ENCODE results near the gene MAGEA10. TPM values are rescaled to one million over a fixed set of nuclear protein-coding genes. Genes with fewer than 3 reads are reported as not detected.

The MAGEA10 gene
- total and polyA plus RNA-seq, 9 of the 15 experiments (the other 6 are each of a cell fraction or from before 2014, with no cell fraction given): 0.06 to 0.45 (median 0.15) TPM; not detected in 4

DNA sequence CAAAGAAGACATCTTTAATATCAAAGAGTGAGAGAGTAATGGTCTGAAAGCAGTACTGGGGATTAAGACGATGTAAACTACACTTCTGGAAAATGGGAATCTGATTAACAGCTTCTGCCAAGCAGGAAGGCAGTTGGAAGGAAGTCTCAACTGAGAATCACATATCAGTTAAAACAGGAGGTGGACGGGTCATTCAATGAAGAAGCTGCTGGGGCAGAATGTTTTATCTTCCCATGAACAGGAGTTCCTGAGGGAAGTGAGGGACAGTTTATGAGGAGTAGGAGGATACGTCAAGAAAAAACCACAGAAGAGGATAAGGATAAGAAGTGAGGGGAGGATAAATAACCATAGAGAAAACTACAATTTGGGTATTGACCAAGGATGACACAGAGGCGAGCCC is 38.7 kb upstream of the MAGEA10 start (continued):
- TF ChIP-seq, protein P1, sequence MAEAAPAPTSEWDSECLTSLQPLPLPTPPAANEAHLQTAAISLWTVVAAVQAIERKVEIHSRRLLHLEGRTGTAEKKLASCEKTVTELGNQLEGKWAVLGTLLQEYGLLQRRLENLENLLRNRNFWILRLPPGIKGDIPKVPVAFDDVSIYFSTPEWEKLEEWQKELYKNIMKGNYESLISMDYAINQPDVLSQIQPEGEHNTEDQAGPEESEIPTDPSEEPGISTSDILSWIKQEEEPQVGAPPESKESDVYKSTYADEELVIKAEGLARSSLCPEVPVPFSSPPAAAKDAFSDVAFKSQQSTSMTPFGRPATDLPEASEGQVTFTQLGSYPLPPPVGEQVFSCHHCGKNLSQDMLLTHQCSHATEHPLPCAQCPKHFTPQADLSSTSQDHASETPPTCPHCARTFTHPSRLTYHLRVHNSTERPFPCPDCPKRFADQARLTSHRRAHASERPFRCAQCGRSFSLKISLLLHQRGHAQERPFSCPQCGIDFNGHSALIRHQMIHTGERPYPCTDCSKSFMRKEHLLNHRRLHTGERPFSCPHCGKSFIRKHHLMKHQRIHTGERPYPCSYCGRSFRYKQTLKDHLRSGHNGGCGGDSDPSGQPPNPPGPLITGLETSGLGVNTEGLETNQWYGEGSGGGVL (CRISPR knock-in tag; IDR thresholded peaks at IDR 0.05): no peak
- no peak for TF ChIP-seq ZNF384 (IDR thresholded peaks at IDR 0.05; ENCODE audit: low read depth, low read length)
- TF ChIP-seq, protein P2, sequence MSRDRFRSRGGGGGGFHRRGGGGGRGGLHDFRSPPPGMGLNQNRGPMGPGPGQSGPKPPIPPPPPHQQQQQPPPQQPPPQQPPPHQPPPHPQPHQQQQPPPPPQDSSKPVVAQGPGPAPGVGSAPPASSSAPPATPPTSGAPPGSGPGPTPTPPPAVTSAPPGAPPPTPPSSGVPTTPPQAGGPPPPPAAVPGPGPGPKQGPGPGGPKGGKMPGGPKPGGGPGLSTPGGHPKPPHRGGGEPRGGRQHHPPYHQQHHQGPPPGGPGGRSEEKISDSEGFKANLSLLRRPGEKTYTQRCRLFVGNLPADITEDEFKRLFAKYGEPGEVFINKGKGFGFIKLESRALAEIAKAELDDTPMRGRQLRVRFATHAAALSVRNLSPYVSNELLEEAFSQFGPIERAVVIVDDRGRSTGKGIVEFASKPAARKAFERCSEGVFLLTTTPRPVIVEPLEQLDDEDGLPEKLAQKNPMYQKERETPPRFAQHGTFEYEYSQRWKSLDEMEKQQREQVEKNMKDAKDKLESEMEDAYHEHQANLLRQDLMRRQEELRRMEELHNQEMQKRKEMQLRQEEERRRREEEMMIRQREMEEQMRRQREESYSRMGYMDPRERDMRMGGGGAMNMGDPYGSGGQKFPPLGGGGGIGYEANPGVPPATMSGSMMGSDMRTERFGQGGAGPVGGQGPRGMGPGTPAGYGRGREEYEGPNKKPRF (IDR thresholded peaks at IDR 0.05; ENCODE audit: low read depth, low read length): no peak
- no peak for TF ChIP-seq RBM34 (IDR thresholded peaks at IDR 0.05; ENCODE audit: borderline replicate concordance, insufficient read depth, low read length)
- 0 out of 2 replicates have a peak, but pooled peaks have one; percentile 9 for TF ChIP-seq POLR2H (tag; IDR thresholded peaks at IDR 0.05; ENCODE audit: low read depth)
- TF ChIP-seq ZNF584 (CRISPR knock-in tag; IDR thresholded peaks at IDR 0.05; ENCODE audit: low read depth): peak; percentile 74; the same call in 1 of the 2 replicates
- TF ChIP-seq DACH1 (IDR thresholded peaks at IDR 0.05; ENCODE audit: partially characterized antibody): peak; percentile 52
- peak; percentile 78 for TF ChIP-seq POLR2AphosphoS5 (IDR thresholded peaks at IDR 0.05; ENCODE audit: control insufficient read depth, insufficient read depth, low read depth, low read length)
- TF ChIP-seq MCM7 (IDR thresholded peaks at IDR 0.05): no peak
- TF ChIP-seq HLTF (IDR thresholded peaks at IDR 0.05): peak; percentile 61; the same call in 1 of the 2 replicates
- TF ChIP-seq TRIM28 (IDR thresholded peaks at IDR 0.05): no peak
- TF ChIP-seq HDAC2 (IDR thresholded peaks at IDR 0.05): peak; percentile 54; the same call in 1 of the 2 replicates
- peak in 1 of 2 experiments; percentile 88; a peak in 2 of 4 replicates for TF ChIP-seq HDAC1 (IDR thresholded peaks at IDR 0.05)
- peak; percentile 88 for TF ChIP-seq PYGO2 (tag; IDR thresholded peaks at IDR 0.05)
- peak; percentile 93 for TF ChIP-seq KLF16 (IDR thresholded peaks at IDR 0.05)
- peak; percentile 96 for TF ChIP-seq NCOR1 (IDR thresholded peaks at IDR 0.05)
- no peak for TF ChIP-seq ZNF263 (CRISPR knock-in tag; IDR thresholded peaks at IDR 0.05; ENCODE audit: borderline replicate concordance)
- TF ChIP-seq CTBP1 (IDR thresholded peaks at IDR 0.05; ENCODE audit: borderline replicate concordance): peak; percentile 75; the same call in 1 of the 2 replicates
- no peak for TF ChIP-seq SRSF1 (IDR thresholded peaks at IDR 0.05; ENCODE audit: low read depth, low read length)
- TF ChIP-seq ZNF551 (CRISPR knock-in tag; IDR thresholded peaks at IDR 0.05): no peak
- peak; percentile 43 to 62; a peak in 3 of 4 replicates for TF ChIP-seq RCOR1 (IDR thresholded peaks at IDR 0.05; ENCODE audit: borderline replicate concordance in 1 of 2, low read depth in 2 of 2, low read length in 2 of 2)
- TF ChIP-seq, protein P3, sequence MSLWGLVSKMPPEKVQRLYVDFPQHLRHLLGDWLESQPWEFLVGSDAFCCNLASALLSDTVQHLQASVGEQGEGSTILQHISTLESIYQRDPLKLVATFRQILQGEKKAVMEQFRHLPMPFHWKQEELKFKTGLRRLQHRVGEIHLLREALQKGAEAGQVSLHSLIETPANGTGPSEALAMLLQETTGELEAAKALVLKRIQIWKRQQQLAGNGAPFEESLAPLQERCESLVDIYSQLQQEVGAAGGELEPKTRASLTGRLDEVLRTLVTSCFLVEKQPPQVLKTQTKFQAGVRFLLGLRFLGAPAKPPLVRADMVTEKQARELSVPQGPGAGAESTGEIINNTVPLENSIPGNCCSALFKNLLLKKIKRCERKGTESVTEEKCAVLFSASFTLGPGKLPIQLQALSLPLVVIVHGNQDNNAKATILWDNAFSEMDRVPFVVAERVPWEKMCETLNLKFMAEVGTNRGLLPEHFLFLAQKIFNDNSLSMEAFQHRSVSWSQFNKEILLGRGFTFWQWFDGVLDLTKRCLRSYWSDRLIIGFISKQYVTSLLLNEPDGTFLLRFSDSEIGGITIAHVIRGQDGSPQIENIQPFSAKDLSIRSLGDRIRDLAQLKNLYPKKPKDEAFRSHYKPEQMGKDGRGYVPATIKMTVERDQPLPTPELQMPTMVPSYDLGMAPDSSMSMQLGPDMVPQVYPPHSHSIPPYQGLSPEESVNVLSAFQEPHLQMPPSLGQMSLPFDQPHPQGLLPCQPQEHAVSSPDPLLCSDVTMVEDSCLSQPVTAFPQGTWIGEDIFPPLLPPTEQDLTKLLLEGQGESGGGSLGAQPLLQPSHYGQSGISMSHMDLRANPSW (CRISPR knock-in tag; IDR thresholded peaks at IDR 0.05): no peak
- TF ChIP-seq KDM1A (IDR thresholded peaks at IDR 0.05): peak; percentile 89
- TF ChIP-seq TEAD1 (CRISPR knock-in tag; IDR thresholded peaks at IDR 0.05): peak; percentile 12 to 40; a peak in 1 of 4 replicates
